ENCODE data around the gene ATP2B2.

The ATP2B2 gene

GRCh38 chr3:10366651-10367101, 138.7 kb downstream of the ATP2B2 start:
- Histone ChIP-seq H3K9me3 (ENCODE audit: insufficient read depth, low read length) (no peaks in the 10 kb centered on the region), H3K4me3 (ENCODE audit: low read length) (no peak overlapping the region), H2AFZ (ENCODE audit: low read depth, low read length) (no peak overlapping the region), H3K4me2 (ENCODE audit: low read length) (no peak overlapping the region), H4K20me1 (ENCODE audit: insufficient read depth, low read length) (no peaks in the 10 kb centered on the region), H3K9ac (ENCODE audit: low read length) (no peak overlapping the region), H3K36me3 (replicated peaks; ENCODE audit: low read depth, low read length) (no peaks in the 10 kb centered on the region), H3K79me2 (ENCODE audit: low read length) (no peaks in the 10 kb centered on the region), H3K27me3 (ENCODE audit: low read depth, low read length) (peaks cover 6% of the 10 kb centered on the region; the same call in 1 of the 2 replicates), H3K4me1 (ENCODE audit: low read length) (no peaks in the 10 kb centered on the region), H3K27ac (ENCODE audit: low read length) (no peak overlapping the region)
- TF ChIP-seq EZH2phosphoT487 (IDR thresholded peaks at IDR 0.05; ENCODE audit: low read depth) (no peak), CTCF (IDR thresholded peaks at IDR 0.05; ENCODE audit: low read depth, low read length) (no peak)

GRCh38 chr3:10365791-10366190, 139.6 kb downstream of the ATP2B2 start:
- H3K36me3 ChIP-seq (replicated peaks; ENCODE audit: low read depth, low read length): no peaks in the 10 kb centered on the region
- no peak overlapping the region for H3K4me2 ChIP-seq (ENCODE audit: low read length)
- no peak overlapping the region for H3K4me3 ChIP-seq (ENCODE audit: low read length)
- TF ChIP-seq EZH2phosphoT487 (IDR thresholded peaks at IDR 0.05; ENCODE audit: low read depth): no peak
- TF ChIP-seq CTCF (IDR thresholded peaks at IDR 0.05; ENCODE audit: low read depth, low read length): no peak
- H2AFZ ChIP-seq (ENCODE audit: low read depth, low read length): no peak overlapping the region
- H3K9ac ChIP-seq (ENCODE audit: low read length): no peak overlapping the region
- peaks cover 13% of the 10 kb centered on the region; the same call in 1 of the 2 replicates for H3K27me3 ChIP-seq (ENCODE audit: low read depth, low read length)
- H4K20me1 ChIP-seq (ENCODE audit: insufficient read depth, low read length): no peaks in the 10 kb centered on the region
- no peaks in the 10 kb centered on the region for H3K9me3 ChIP-seq (ENCODE audit: insufficient read depth, low read length)
- no peaks in the 10 kb centered on the region for H3K79me2 ChIP-seq (ENCODE audit: low read length)
- no peak overlapping the region for H3K27ac ChIP-seq (ENCODE audit: low read length)
- H3K4me1 ChIP-seq (ENCODE audit: low read length): no peaks in the 10 kb centered on the region

DNA sequence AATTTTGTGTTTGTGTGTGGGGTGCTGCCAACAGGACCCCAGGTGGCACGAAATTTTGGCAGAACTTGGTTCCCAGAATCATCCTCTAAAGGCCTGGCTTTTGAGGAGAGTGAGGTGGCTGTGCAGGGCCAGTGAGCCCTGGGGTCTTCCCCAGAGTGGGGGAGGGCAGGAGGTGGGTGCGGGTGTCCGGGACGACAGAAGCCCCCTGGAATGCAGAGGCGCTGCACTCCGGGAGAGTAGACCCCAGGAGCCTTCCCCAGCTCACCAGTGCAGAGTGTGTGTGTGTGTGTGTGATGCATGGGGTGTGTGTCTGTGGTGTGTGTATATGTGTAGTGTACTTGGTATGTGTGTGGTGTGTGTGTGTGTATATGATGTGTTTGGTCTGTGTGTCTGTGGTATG, 140.1 kb downstream of the ATP2B2 start:
- no peaks in the 10 kb centered on the region for H3K79me2 ChIP-seq (ENCODE audit: low read length)
- no peaks in the 10 kb centered on the region for H3K36me3 ChIP-seq (replicated peaks; ENCODE audit: low read depth, low read length)
- peaks cover 17% of the 10 kb centered on the region; the same call in 1 of the 2 replicates for H3K27me3 ChIP-seq (ENCODE audit: low read depth, low read length)
- H3K9me3 ChIP-seq (ENCODE audit: insufficient read depth, low read length): no peaks in the 10 kb centered on the region
- H3K9ac ChIP-seq (ENCODE audit: low read length): no peak overlapping the region
- H4K20me1 ChIP-seq (ENCODE audit: insufficient read depth, low read length): no peaks in the 10 kb centered on the region
- TF ChIP-seq CTCF (IDR thresholded peaks at IDR 0.05; ENCODE audit: low read depth, low read length) (no peak), EZH2phosphoT487 (IDR thresholded peaks at IDR 0.05; ENCODE audit: low read depth) (no peak)
- no peak overlapping the region for H3K4me3 ChIP-seq (ENCODE audit: low read length)
- no peaks in the 10 kb centered on the region for H3K4me1 ChIP-seq (ENCODE audit: low read length)
- no peak overlapping the region for H3K27ac ChIP-seq (ENCODE audit: low read length)
- H2AFZ ChIP-seq (ENCODE audit: low read depth, low read length): no peak overlapping the region
- no peak overlapping the region for H3K4me2 ChIP-seq (ENCODE audit: low read length)

GRCh38 chr3:10364806-10365205, 140.6 kb downstream of the ATP2B2 start:
- no peak overlapping the region for H3K4me2 ChIP-seq (ENCODE audit: low read length)
- H3K36me3 ChIP-seq (replicated peaks; ENCODE audit: low read depth, low read length): no peaks in the 10 kb centered on the region
- H3K9me3 ChIP-seq (ENCODE audit: insufficient read depth, low read length): no peaks in the 10 kb centered on the region
- H3K4me3 ChIP-seq (ENCODE audit: low read length): no peak overlapping the region
- H4K20me1 ChIP-seq (ENCODE audit: insufficient read depth, low read length): no peaks in the 10 kb centered on the region
- no peak overlapping the region for H3K27ac ChIP-seq (ENCODE audit: low read length)
- no peaks in the 10 kb centered on the region for H3K79me2 ChIP-seq (ENCODE audit: low read length)
- no peak overlapping the region for H2AFZ ChIP-seq (ENCODE audit: low read depth, low read length)
- no peaks in the 10 kb centered on the region for H3K4me1 ChIP-seq (ENCODE audit: low read length)
- no peak overlapping the region for H3K9ac ChIP-seq (ENCODE audit: low read length)
- TF ChIP-seq CTCF (IDR thresholded peaks at IDR 0.05; ENCODE audit: low read depth, low read length) (no peak), EZH2phosphoT487 (IDR thresholded peaks at IDR 0.05; ENCODE audit: low read depth) (no peak)
- H3K27me3 ChIP-seq (ENCODE audit: low read depth, low read length): peaks cover 17% of the 10 kb centered on the region; the same call in 1 of the 2 replicates
